Keratinocyte (primary cell): ENCODE results near the gene RAB23. TPM values are rescaled to one million over a fixed set of nuclear protein-coding genes. Genes with fewer than 3 reads are reported as not detected.
A peak's percentile ranks its signal among the peaks of the same experiment; 100 is the strongest.

Experiments used
- DNase-seq: peaks from one replicate; pipeline ENCODE4 v3.0.0-alpha.2; 2011; ENCODE audit warnings: low read depth, missing footprints, low spot score
- FAIRE-seq: peaks from 2 replicates; lab custom pipeline; 2011; peaks lifted over from hg19 to GRCh38; lab: Jason Lieb, UNC
- H2AFZ ChIP-seq: 2 replicates; pipeline ENCODE4 v1.6.0; 2012; ENCODE audit warnings: low read length, control low read depth, inconsistent platforms; ENCODE audit not compliant: control insufficient read depth
- H3K27ac ChIP-seq: 2 replicates; pipeline ENCODE4 v1.5.1; 2011; ENCODE audit warnings: low read length; ENCODE audit not compliant: control insufficient read depth, insufficient read depth
- H3K27me3 ChIP-seq: 3 replicates; pipeline ENCODE4 v1.6.0; 2011; ENCODE audit warnings: low read length; ENCODE audit not compliant: control insufficient read depth, insufficient read depth; ENCODE audit errors: extremely low read depth
- H3K36me3 ChIP-seq, 2 experiments: 2 replicates in 1 of 2; 3 replicates in 1 of 2; pipeline ENCODE4 v1.5.1; 2011; ENCODE audit warnings: low read length in 2 of 2, mild to moderate bottlenecking in 1 of 2; ENCODE audit not compliant: control insufficient read depth in 2 of 2, insufficient read depth in 2 of 2; ENCODE audit errors: extremely low read depth in 1 of 2
- H3K4me1 ChIP-seq: 3 replicates; pipeline ENCODE4 v1.5.1; 2011; ENCODE audit warnings: low read length; ENCODE audit not compliant: control insufficient read depth, insufficient read depth; ENCODE audit errors: extremely low read depth
- H3K4me2 ChIP-seq: 3 replicates; pipeline ENCODE4 v1.6.0; 2011; ENCODE audit warnings: low read depth, low read length; ENCODE audit not compliant: control insufficient read depth, insufficient read depth; ENCODE audit errors: extremely low read depth
- H3K4me3 ChIP-seq, 3 experiments: fragments of 200-600 bp in 1 of 3; sonication (generic) in 1 of 3; 2 replicates in 2 of 3; 3 replicates in 1 of 3; pipeline ENCODE4 v1.5.1; 2011 to 2016; ENCODE audit warnings: low read length in 3 of 3, mild to moderate bottlenecking in 3 of 3, control low read depth in 2 of 3, inconsistent platforms in 1 of 3, low read depth in 1 of 3, mixed read lengths in 1 of 3, mixed run types in 1 of 3, moderate library complexity in 1 of 3; ENCODE audit not compliant: control insufficient read depth in 2 of 3, insufficient read depth in 2 of 3; ENCODE audit errors: extremely low read depth in 1 of 3
- H3K79me2 ChIP-seq: 2 replicates; pipeline ENCODE4 v1.6.0; 2012; ENCODE audit warnings: low read length; ENCODE audit not compliant: control insufficient read depth, insufficient read depth
- H3K9ac ChIP-seq: 3 replicates; pipeline ENCODE4 v1.6.0; 2011; ENCODE audit warnings: low read length; ENCODE audit not compliant: control insufficient read depth, insufficient read depth; ENCODE audit errors: extremely low read depth
- H3K9me1 ChIP-seq: 3 replicates; pipeline ENCODE4 v1.6.0; 2011; ENCODE audit warnings: low read length; ENCODE audit not compliant: control insufficient read depth, insufficient read depth; ENCODE audit errors: extremely low read depth
- H3K9me3 ChIP-seq: 2 replicates; pipeline ENCODE4 v1.5.1; 2012; ENCODE audit warnings: low read depth, low read length; ENCODE audit not compliant: control insufficient read depth
- H4K20me1 ChIP-seq: 3 replicates; pipeline ENCODE4 v1.6.0; 2011; ENCODE audit warnings: low read length; ENCODE audit not compliant: control insufficient read depth, insufficient read depth; ENCODE audit errors: extremely low read depth
- CTCF ChIP-seq, 3 experiments: IDR thresholded peaks in 1 of 3; conservative IDR thresholded peaks in 1 of 3; optimal IDR thresholded peaks in 1 of 3; 2 replicates in 2 of 3; 3 replicates in 1 of 3; pipeline versions ENCODE3 to v1.5.1; 2011; ENCODE audit warnings: low read length in 3 of 3, mild to moderate bottlenecking in 3 of 3, moderate library complexity in 2 of 3, control low read depth in 1 of 3, inconsistent platforms in 1 of 3; ENCODE audit not compliant: insufficient read depth in 2 of 3; ENCODE audit errors: extremely low read depth in 1 of 3
- EZH2 ChIP-seq: IDR thresholded peaks from one replicate; pipeline ENCODE4 v1.6.1; 2012; ENCODE audit warnings: inconsistent platforms, mild to moderate bottlenecking, low read length, moderate library complexity
- dilution Hi-C: fragments of 300-500 bp; cut with MboI; formaldehyde crosslinking; loops from one replicate; pipeline ENCODE4 v1.7.0; 2020; ENCODE audit warnings: low sequenced_read_pairs; ENCODE audit not compliant: extremely low pct_ligation_motif_present
- polyA plus RNA-seq, 5 experiments: library from polyadenylated mRNA; depleted of rRNA in 3 of 5; stranded (reverse) in 3 of 5; stranded (forward) in 1 of 5; unstranded in 1 of 5; fragments of >200 nt; gene quantifications; 1 replicate in 1 of 5; 2 replicates in 3 of 5; 3 replicates in 1 of 5; pipeline versions ENCODE4 v1.2.1 to v1.2.3, GENCODE V29; 2011 to 2012; ENCODE audit warnings: missing spikeins in 2 of 5, low read depth in 1 of 5, low replicate concordance in 1 of 5

Gene RAB23
- polyA plus RNA-seq, 1 donor (not counting 4 experiments of a cell fraction or from before 2014, with no cell fraction given), result 14.6 TPM

DNA sequence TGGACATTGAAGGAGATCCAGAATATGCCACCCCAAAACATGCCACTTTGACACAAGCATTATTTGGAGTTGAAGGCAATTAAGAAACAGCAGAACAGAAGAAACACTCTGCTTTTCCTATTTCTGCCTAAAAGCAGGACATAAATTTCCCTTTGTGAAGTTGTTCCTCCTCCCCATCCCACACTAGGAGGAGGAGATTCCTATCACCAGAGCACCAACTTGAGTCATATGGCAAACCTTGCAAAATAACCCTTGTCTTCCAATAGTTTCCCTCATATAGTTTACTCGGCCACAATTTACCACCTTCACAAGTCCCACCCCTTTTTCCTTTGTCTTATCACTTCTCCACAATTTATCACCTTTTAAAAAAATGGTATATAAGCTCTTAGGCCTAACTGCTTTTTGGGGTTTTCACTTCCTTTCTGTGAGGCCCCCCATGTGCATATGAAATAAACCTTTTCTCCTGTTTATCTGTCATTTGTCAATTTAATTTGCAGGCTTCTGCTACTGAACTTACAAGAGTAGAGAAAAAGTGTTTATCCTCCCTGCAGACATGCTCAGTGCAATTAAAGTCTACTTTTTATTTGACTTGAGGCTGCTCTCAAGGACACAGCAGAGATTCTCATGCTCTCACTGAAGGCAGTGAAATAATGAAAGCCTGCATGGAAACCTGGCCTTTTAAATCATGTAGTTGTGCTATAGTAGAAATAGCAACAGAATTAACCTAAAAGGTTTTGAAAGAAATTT, 2.8 kb upstream of the RAB23 start:
- Histone ChIP-seq H3K9me1 (no peaks in the 10 kb centered on the region), H3K27ac (no peak overlapping the region), H4K20me1 (no peaks in the 10 kb centered on the region), H3K9ac (no peak overlapping the region), H3K4me1 (peaks cover 20% of the 10 kb centered on the region), H3K27me3 (no peaks in the 10 kb centered on the region), H3K9me3 (no peaks in the 10 kb centered on the region), H2AFZ (no peak overlapping the region), H3K79me2 (peaks cover 14% of the 10 kb centered on the region), H3K4me3 (no peak overlapping the region), H3K4me2 (no peak overlapping the region), H3K36me3 (no peaks in the 10 kb centered on the region)
- DNase-seq, result no peak
- TF ChIP-seq EZH2, result no peak
- TF ChIP-seq CTCF (optimal IDR thresholded peaks at IDR 0.05 in 1 of 3, IDR thresholded peaks at IDR 0.05 in 1 of 3, conservative IDR thresholded peaks at IDR 0.05 in 1 of 3; ENCODE audit: extremely low read depth in 1 of 3, insufficient read depth in 2 of 3, low read length in 3 of 3), result no peak
- dilution Hi-C loops, result no loop called here
- FAIRE-seq, result peak; percentile 41

GRCh38 chr6:57222743-57223077, 603 bp upstream of the RAB23 start:
- Histone ChIP-seq H3K9me1 (no peaks in the 10 kb centered on the region), H3K27ac (no peak overlapping the region), H3K4me3 (peak overlapping the region; percentile 64 to 97 (median 91)), H3K4me1 (peaks cover 22% of the 10 kb centered on the region), H3K79me2 (peaks cover 36% of the 10 kb centered on the region), H2AFZ (peak overlapping the region; percentile 85), H3K9me3 (no peaks in the 10 kb centered on the region), H4K20me1 (no peaks in the 10 kb centered on the region), H3K36me3 (no peaks in the 10 kb centered on the region), H3K27me3 (no peaks in the 10 kb centered on the region), H3K4me2 (peak overlapping the region; percentile 94), H3K9ac (peak overlapping the region; percentile 69)
- FAIRE-seq (no peak), DNase-seq (no peak)
- no peak for TF ChIP-seq EZH2
- no peak for TF ChIP-seq CTCF (optimal IDR thresholded peaks at IDR 0.05 in 1 of 3, IDR thresholded peaks at IDR 0.05 in 1 of 3, conservative IDR thresholded peaks at IDR 0.05 in 1 of 3; ENCODE audit: extremely low read depth in 1 of 3, insufficient read depth in 2 of 3, low read length in 3 of 3)
- dilution Hi-C loops, result no loop called here
